ENCODE results near the gene ELP2. TPM values are rescaled to one million over a fixed set of nuclear protein-coding genes. Genes with fewer than 3 reads are reported as not detected.

Gene ELP2
- total and polyA plus RNA-seq, 2 donors (not counting 3 experiments of a cell fraction or from before 2014, with no cell fraction given) = 37.8 to 90.5 TPM

DNA sequence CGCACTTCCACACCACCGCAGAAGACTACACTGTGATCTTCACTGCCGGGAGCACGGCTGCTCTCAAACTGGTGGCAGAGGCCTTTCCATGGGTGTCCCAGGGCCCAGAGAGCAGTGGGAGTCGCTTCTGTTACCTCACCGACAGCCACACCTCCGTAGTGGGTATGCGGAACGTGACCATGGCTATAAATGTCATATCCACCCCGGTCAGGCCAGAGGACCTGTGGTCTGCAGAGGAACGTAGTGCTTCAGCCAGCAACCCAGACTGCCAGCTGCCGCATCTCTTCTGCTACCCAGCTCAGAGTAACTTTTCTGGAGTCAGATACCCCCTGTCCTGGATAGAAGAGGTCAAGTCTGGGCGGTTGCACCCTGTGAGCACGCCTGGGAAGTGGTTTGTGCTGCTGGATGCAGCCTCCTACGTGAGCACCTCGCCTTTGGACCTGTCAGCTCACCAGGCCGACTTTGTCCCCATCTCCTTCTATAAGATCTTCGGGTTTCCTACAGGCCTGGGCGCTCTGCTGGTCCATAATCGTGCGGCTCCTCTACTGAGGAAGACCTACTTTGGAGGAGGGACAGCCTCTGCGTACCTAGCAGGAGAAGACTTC is 70.1 kb downstream of the ELP2 start:
- POLR2A ChIA-PET = no interaction called here
- no peak for DNase-seq (ENCODE audit: low read depth, low spot score)
- no peaks in the 10 kb centered on the region for H3K9me3 ChIP-seq (replicated peaks; ENCODE audit: control insufficient read depth, insufficient read depth, low read length)
- no peaks in the 10 kb centered on the region for H4K20me1 ChIP-seq (replicated peaks; ENCODE audit: control insufficient read depth, extremely low read depth, insufficient read depth, low read length)
- FAIRE-seq = no peak
- dilution Hi-C loops (cut with MboI; ENCODE audit: extremely low pct_ligation_motif_present, low sequenced_read_pairs) (no loop called here), intact Hi-C loops (cut with micrococcal nuclease) (no loop called here)
- H3K4me3 ChIP-seq (replicated peaks in 1 of 3; ENCODE audit: insufficient read depth in 1 of 3, low read depth in 1 of 3, low read length in 3 of 3) = no peak overlapping the region
- H3K4me1 ChIP-seq (ENCODE audit: control insufficient read depth, extremely low read depth, insufficient read depth, low read length) = no peaks in the 10 kb centered on the region
- BruUV-seq (replicated peaks) = no TSS peak
- H3K27ac ChIP-seq (ENCODE audit: insufficient read depth, low read depth, low read length) = no peak overlapping the region
- H3K79me2 ChIP-seq (ENCODE audit: control insufficient read depth, insufficient read depth, low read length) = no peaks in the 10 kb centered on the region
- H3K9me1 ChIP-seq (replicated peaks; ENCODE audit: control insufficient read depth, extremely low read depth, insufficient read depth, low read length) = no peaks in the 10 kb centered on the region
- no peak overlapping the region for H2AFZ ChIP-seq (ENCODE audit: low read depth, low read length)
- TF ChIP-seq, protein P1, sequence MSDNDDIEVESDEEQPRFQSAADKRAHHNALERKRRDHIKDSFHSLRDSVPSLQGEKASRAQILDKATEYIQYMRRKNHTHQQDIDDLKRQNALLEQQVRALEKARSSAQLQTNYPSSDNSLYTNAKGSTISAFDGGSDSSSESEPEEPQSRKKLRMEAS (IDR thresholded peaks at IDR 0.05; ENCODE audit: insufficient read depth, insufficient read length) = no peak
- no peak for TF ChIP-seq GATA2 (IDR thresholded peaks at IDR 0.05; ENCODE audit: insufficient read depth, insufficient read length, low read depth, low read length)
- no peak for TF ChIP-seq FOS (IDR thresholded peaks at IDR 0.05; ENCODE audit: borderline replicate concordance, insufficient read depth, low read length)
- TF ChIP-seq JUN (IDR thresholded peaks at IDR 0.05; ENCODE audit: borderline replicate concordance, insufficient read depth, insufficient read length, low read depth) = no peak
- TF ChIP-seq, protein P2, sequence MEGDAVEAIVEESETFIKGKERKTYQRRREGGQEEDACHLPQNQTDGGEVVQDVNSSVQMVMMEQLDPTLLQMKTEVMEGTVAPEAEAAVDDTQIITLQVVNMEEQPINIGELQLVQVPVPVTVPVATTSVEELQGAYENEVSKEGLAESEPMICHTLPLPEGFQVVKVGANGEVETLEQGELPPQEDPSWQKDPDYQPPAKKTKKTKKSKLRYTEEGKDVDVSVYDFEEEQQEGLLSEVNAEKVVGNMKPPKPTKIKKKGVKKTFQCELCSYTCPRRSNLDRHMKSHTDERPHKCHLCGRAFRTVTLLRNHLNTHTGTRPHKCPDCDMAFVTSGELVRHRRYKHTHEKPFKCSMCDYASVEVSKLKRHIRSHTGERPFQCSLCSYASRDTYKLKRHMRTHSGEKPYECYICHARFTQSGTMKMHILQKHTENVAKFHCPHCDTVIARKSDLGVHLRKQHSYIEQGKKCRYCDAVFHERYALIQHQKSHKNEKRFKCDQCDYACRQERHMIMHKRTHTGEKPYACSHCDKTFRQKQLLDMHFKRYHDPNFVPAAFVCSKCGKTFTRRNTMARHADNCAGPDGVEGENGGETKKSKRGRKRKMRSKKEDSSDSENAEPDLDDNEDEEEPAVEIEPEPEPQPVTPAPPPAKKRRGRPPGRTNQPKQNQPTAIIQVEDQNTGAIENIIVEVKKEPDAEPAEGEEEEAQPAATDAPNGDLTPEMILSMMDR (IDR thresholded peaks at IDR 0.05; ENCODE audit: extremely low read depth in 1 of 2, insufficient read depth in 1 of 2, low read depth in 1 of 2, low read length in 2 of 2) = no peak
- TF ChIP-seq MYC (IDR thresholded peaks at IDR 0.05; ENCODE audit: low read depth, low read length) = no peak
- H3K27me3 ChIP-seq (ENCODE audit: control insufficient read depth in 2 of 2, insufficient read depth in 2 of 2, low read length in 2 of 2) = peaks cover 0 to 2% of the 10 kb centered on the region in 2 experiments
- no peak overlapping the region for H3K9ac ChIP-seq (replicated peaks; ENCODE audit: extremely low read depth, insufficient read depth, low read length)
- H3K4me2 ChIP-seq (ENCODE audit: insufficient read depth, low read length) = no peak overlapping the region
- H3K36me3 ChIP-seq (ENCODE audit: control insufficient read depth in 2 of 2, extremely low read depth in 1 of 2, insufficient read depth in 2 of 2, low read length in 2 of 2) = no peaks in the 10 kb centered on the region
- CTCF ChIA-PET = no interaction called here
